Fibroblast of skin of left quadriceps (primary cell): ENCODE data around the gene KCTD15.

Experiments used
- DNase-seq, 2 experiments: peaks; one replicate each; pipeline ENCODE4 v3.0.0-alpha.2; 2013; ENCODE audit warnings: low read depth in 2 of 2

KCTD15 gene

GRCh38 chr19:33859016-33859415 is 62.3 kb downstream of the KCTD15 start:
- DNase-seq = no peak

DNA sequence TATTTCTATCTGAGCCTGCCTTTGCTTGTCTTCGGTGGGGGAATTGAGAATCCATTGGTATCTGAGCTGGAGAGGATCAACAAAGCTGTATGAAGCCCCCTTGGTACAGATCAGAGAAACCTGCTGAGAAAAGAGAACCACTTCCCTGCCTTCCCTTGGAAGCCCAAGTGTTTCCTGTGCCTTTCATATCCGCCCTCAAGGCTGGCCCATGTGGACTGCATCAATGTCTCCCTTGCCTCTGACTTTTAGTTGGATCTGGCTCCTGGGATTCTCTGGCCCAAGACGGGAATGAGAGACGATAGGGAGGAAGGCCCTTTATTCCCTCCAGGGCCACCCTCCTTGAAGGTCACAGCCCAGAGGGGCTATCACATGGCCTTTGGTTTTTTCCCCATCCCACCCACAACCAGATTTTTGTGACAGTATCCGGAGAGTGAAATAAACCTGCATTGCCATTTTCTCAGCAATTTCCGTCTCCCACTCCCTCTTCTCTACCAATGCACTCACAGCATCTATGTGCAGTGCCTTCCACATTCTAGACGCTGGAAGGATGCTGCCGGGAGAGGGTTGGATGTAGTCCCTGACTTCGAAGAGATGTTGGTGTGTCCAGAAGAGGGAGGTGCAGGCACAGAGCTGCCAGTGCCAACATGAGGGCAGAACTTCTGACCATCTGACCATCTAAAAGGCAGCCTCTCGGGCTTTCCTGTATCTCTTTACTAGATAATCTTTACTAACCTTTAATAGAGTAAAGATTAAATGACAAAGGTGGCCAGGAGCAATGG is 63.8 kb downstream of the KCTD15 start:
- no peak for DNase-seq

DNA sequence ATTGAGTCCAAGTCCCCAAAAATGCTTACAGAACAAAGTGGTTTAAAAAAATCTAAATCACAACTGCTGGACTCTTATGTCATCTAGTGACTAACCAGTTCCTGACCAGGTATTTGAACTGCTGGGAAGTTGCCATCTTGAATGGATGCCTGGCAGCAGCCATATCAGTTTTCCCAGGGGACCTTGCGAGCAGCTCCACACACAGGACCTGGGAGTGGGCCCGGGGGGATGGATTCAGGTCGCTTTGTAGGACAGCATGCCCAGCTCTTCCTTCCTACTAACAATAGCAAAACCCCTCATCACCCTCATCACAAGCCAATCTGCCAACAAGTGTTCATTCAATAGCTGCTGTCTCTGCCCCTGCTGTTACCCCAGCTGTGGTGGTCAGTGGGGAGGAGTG is 65.3 kb downstream of the KCTD15 start:
- no peak for DNase-seq

DNA sequence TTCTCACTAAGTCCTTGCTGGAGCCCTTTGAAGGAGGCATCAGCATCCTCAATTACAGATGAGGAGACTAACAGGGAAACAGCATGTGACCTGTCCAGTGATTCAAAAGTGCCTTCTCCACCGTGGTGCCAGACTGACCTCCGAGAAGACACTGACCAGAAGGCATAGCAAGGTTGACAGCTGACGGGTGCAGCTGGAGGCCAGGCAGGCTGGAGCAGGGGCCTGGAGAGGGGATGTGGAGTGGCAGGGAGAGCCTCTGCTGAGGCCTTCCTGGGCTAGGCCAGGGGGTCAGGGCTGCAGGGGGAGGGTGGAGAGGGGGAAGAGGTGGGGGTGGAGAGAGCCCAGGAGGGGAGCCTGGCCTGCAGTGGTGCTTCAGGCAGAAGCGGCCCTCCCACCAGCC is 66.3 kb downstream of the KCTD15 start:
- no peak for DNase-seq

DNA sequence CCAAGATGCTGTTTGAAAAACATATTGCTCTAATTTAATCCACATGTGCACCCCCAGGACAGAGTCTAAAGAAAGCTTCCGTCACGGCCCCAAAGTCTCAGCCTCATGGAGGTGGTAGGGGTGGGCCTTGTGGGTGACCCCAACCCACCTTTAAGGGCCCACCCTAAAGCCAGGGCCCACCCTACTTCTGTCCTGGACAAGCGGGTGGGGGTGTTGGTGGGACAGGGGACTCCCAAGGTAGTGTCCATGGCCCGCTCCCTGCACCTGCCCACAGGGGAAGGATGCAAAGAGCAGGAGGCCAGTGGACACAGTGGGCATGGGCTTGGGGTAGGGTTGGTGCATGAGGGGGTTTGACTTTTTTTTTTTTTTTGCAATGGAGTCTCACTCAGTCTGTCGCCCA is 66.8 kb downstream of the KCTD15 start:
- DNase-seq = no peak

GRCh38 chr19:33864311-33864850 is 67.7 kb downstream of the KCTD15 start:
- DNase-seq = no peak

DNA sequence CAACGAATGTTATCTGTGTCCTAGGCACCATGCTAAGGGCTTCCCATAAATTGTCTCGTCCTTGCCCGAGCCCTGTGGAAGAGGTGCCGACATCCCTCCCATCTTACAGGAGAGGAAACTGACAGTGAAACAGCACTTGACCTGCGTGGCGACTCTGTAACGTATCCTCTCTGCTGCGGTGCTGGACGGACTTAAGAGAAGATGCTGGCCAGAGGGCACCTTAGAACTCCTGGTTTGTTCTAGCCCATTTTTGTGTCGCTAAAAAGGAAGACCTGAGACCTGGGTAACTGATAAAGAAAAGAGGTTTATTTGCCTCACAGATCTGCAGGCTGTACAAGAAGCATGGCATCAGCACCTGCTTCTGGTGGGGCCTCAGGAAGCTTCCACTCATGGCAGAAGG is 68.6 kb downstream of the KCTD15 start:
- no peak for DNase-seq
